IMR-90 (cell line): ENCODE data around the gene ITPR3. TPM values are rescaled to one million over a fixed set of nuclear protein-coding genes. Genes with fewer than 3 reads are reported as not detected.

Source experiments
- ATAC-seq: fragments of 200-7000 bp; cut with Tn5 transposase; 2 replicates; pipeline ENCODE4 v1.9.1; 2020; ENCODE audit warnings: low read depth, mild to moderate bottlenecking, moderate library complexity
- BruUV-seq: library from RNA; stranded (reverse); fragments of 400-500 nt; replicated peaks from 2 replicates; lab custom pipeline; 2021; lab: Mats Ljungman, UMichigan
- CTCF ChIA-PET: fragments of 300-600 bp; formaldehyde crosslinking; extraction: SDS; loops from one replicate; lab custom pipeline; 2021; ENCODE audit warnings: antibody characterized with exemption; lab: Yijun Ruan, JAX
- POLR2A ChIA-PET: fragments of 300-600 bp; sonication (Branson Sonifier 250); formaldehyde crosslinking; loops from one replicate; lab custom pipeline; 2022; ENCODE audit warnings: antibody characterized with exemption; ENCODE audit not compliant: unreplicated experiment; lab: Charles Lee
- DNase-seq: peaks from one replicate; pipeline ENCODE4 v3.0.0; 2013
- H2AFZ ChIP-seq: replicated peaks from 2 replicates; pipeline ENCODE3; 2013; ENCODE audit warnings: low read length, mild to moderate bottlenecking; ENCODE audit not compliant: poor library complexity
- H2AK5ac ChIP-seq: 2 replicates; pipeline ENCODE4 v1.6.1; 2013; ENCODE audit warnings: low read depth, low read length, inconsistent platforms
- H2AK9ac ChIP-seq: replicated peaks from 2 replicates; pipeline ENCODE3; 2013; ENCODE audit warnings: mild to moderate bottlenecking, low read depth, low read length, moderate library complexity; ENCODE audit not compliant: poor library complexity
- H2BK120ac ChIP-seq: 2 replicates; pipeline ENCODE4 v1.6.1; 2013; ENCODE audit warnings: low read depth, low read length, inconsistent platforms
- H2BK15ac ChIP-seq: 3 replicates; pipeline ENCODE4 v1.6.1; 2013; ENCODE audit warnings: low read depth, low read length, inconsistent platforms
- H2BK20ac ChIP-seq: 2 replicates; pipeline ENCODE4 v1.6.1; 2013; ENCODE audit warnings: low read depth, mild to moderate bottlenecking, inconsistent platforms, low read length, moderate library complexity
- H2BK5ac ChIP-seq: 2 replicates; pipeline ENCODE4 v1.6.1; 2013; ENCODE audit warnings: mild to moderate bottlenecking, low read depth, low read length, inconsistent platforms; ENCODE audit not compliant: poor library complexity, severe bottlenecking
- H3K14ac ChIP-seq: replicated peaks from 2 replicates; pipeline ENCODE4 v1.6.1; 2013; ENCODE audit warnings: low read depth, low read length, inconsistent platforms
- H3K18ac ChIP-seq: 2 replicates; pipeline ENCODE4 v1.6.1; 2013; ENCODE audit warnings: low read depth, low read length, control low read depth
- H3K23ac ChIP-seq: 2 replicates; pipeline ENCODE4 v1.6.1; 2013; ENCODE audit warnings: low read depth, low read length, inconsistent platforms
- H3K27ac ChIP-seq: 2 replicates; pipeline ENCODE4 v1.5.1; 2013; ENCODE audit warnings: mild to moderate bottlenecking, control low read depth, low read length; ENCODE audit not compliant: insufficient read depth
- H3K27me3 ChIP-seq: 2 replicates; pipeline ENCODE4 v1.6.1; 2013; ENCODE audit warnings: low read length; ENCODE audit not compliant: control insufficient read depth, insufficient read depth
- H3K36me3 ChIP-seq: 2 replicates; pipeline ENCODE4 v1.6.1; 2013; ENCODE audit warnings: low read length, mixed read lengths; ENCODE audit not compliant: control insufficient read depth, insufficient read depth
- H3K4ac ChIP-seq: 2 replicates; pipeline ENCODE4 v1.6.1; 2013; ENCODE audit warnings: low read depth, low read length, inconsistent platforms
- H3K4me1 ChIP-seq: 2 replicates; pipeline ENCODE4 v1.6.1; 2013; ENCODE audit warnings: low read length, mixed read lengths; ENCODE audit not compliant: control insufficient read depth, insufficient read depth
- H3K4me2 ChIP-seq: 2 replicates; pipeline ENCODE4 v1.6.1; 2013; ENCODE audit warnings: low read depth, mild to moderate bottlenecking, control low read depth, low read length, moderate library complexity
- H3K4me3 ChIP-seq: 2 replicates; pipeline ENCODE4 v1.5.1; 2013; ENCODE audit warnings: low read depth, mild to moderate bottlenecking, control low read depth, low read length, moderate library complexity; ENCODE audit not compliant: insufficient read depth
- H3K56ac ChIP-seq: 2 replicates; pipeline ENCODE4 v1.6.1; 2013; ENCODE audit warnings: low read length, inconsistent platforms; ENCODE audit not compliant: insufficient read depth; ENCODE audit errors: extremely low read depth
- H3K79me1 ChIP-seq, 2 experiments: 2 replicates each; pipeline ENCODE4 v1.6.1; 2013; ENCODE audit warnings: low read length in 2 of 2, inconsistent platforms in 1 of 2, low read depth in 1 of 2
- H3K9ac ChIP-seq: 2 replicates; pipeline ENCODE4 v1.6.1; 2013; ENCODE audit warnings: low read depth, low read length, control low read depth
- H3K9me1 ChIP-seq: 2 replicates; pipeline ENCODE4 v1.6.1; 2013; ENCODE audit warnings: low read length, inconsistent platforms; ENCODE audit not compliant: insufficient read depth
- H3K9me3 ChIP-seq: 2 replicates; pipeline ENCODE4 v1.6.1; 2013; ENCODE audit warnings: low read length; ENCODE audit not compliant: control insufficient read depth, insufficient read depth
- H4K20me1 ChIP-seq: 2 replicates; pipeline ENCODE4 v1.6.1; 2013; ENCODE audit warnings: low read length, inconsistent platforms; ENCODE audit not compliant: insufficient read depth
- H4K5ac ChIP-seq: 2 replicates; pipeline ENCODE4 v1.6.1; 2013; ENCODE audit warnings: mild to moderate bottlenecking, low read depth, low read length, control low read depth
- H4K8ac ChIP-seq, 2 experiments: 2 replicates each; pipeline ENCODE4 v1.6.1; 2013; ENCODE audit warnings: low read depth in 2 of 2, low read length in 2 of 2, control low read depth in 1 of 2, inconsistent platforms in 1 of 2
- H4K91ac ChIP-seq: 2 replicates; pipeline ENCODE4 v1.6.1; 2013; ENCODE audit warnings: low read depth, low read length, inconsistent platforms; ENCODE audit not compliant: insufficient read depth
- CEBPB ChIP-seq: IDR thresholded peaks from 2 replicates; pipeline ENCODE4 v1.6.1; 2012; ENCODE audit warnings: low read depth, low read length, improper control_type of control experiment
- CHD1 ChIP-seq: IDR thresholded peaks from 2 replicates; pipeline ENCODE4 v1.6.1; 2012; ENCODE audit warnings: low read depth, low read length, improper control_type of control experiment
- ELK1 ChIP-seq: fragments of 150-350 bp; IDR thresholded peaks from 2 replicates; pipeline ENCODE4 v1.6.1; 2016; ENCODE audit warnings: low read depth, mild to moderate bottlenecking, low read length, moderate library complexity, borderline replicate concordance
- MAFK ChIP-seq: IDR thresholded peaks from 2 replicates; pipeline ENCODE4 v1.6.1; 2012; ENCODE audit warnings: low read depth, low read length, improper control_type of control experiment
- RCOR1 ChIP-seq: IDR thresholded peaks from 2 replicates; pipeline ENCODE4 v1.6.1; 2012; ENCODE audit warnings: mild to moderate bottlenecking, low read length, improper control_type of control experiment; ENCODE audit not compliant: insufficient replicate concordance
- SMC3 ChIP-seq: fragments of 150-350 bp; IDR thresholded peaks from 2 replicates; pipeline ENCODE4 v1.6.1; 2016; ENCODE audit warnings: low read depth, mild to moderate bottlenecking, antibody characterized with exemption, low read length, moderate library complexity
- WGBS, 2 experiments: methylation state at CpG; one replicate each; pipeline versions ENCODE4 v1.1.5 to v1.1.7; 2013; ENCODE audit warnings: missing lambda C conversion rate in 2 of 2; ENCODE audit not compliant: insufficient read length in 1 of 2; ENCODE audit errors: extremely low coverage in 2 of 2; 5-methylcytosine and 5-hydroxymethylcytosine counted together
- dilution Hi-C: fragments of 300-500 bp; cut with HindIII; formaldehyde crosslinking; loops from one replicate; pipeline ENCODE4 v1.14.3; 2018; ENCODE audit warnings: low sequenced_read_pairs; ENCODE audit not compliant: unreplicated experiment
- in situ Hi-C: fragments of 300-500 bp; cut with MboI; formaldehyde crosslinking; loops from 3 replicates; pipeline ENCODE4 v1.14.3; 2019; ENCODE audit warnings: low sequenced_read_pairs, inconsistent platforms, mixed read lengths
- intact Hi-C: fragments of 100-400 bp; cut with micrococcal nuclease; formaldehyde crosslinking; loops from 2 replicates; pipeline ENCODE4 v1.10.0; 2022
- polyA plus RNA-seq, 3 experiments: library from polyadenylated mRNA; depleted of rRNA; stranded (reverse); fragments of >200 nt; gene quantifications; 2 replicates each; pipeline ENCODE4 v1.2.3, GENCODE V29; 2012; ENCODE audit warnings: low replicate concordance in 1 of 3
- total RNA-seq: library from RNA; depleted of rRNA; stranded (reverse); fragments of >200 nt; gene quantifications from 2 replicates; pipeline ENCODE4 v1.2.3, GENCODE V29; 2012
- TF ChIP-seq, protein P1 (sequence below): fragments of 150-350 bp; IDR thresholded peaks from 2 replicates; pipeline ENCODE4 v1.6.1; 2017; ENCODE audit warnings: mild to moderate bottlenecking, antibody characterized with exemption, low read length, low read depth

The ITPR3 gene
- total and polyA plus RNA-seq, 2 of the 4 experiments (the other 2 are of a cell fraction), result 1.6 to 3.7 TPM

DNA sequence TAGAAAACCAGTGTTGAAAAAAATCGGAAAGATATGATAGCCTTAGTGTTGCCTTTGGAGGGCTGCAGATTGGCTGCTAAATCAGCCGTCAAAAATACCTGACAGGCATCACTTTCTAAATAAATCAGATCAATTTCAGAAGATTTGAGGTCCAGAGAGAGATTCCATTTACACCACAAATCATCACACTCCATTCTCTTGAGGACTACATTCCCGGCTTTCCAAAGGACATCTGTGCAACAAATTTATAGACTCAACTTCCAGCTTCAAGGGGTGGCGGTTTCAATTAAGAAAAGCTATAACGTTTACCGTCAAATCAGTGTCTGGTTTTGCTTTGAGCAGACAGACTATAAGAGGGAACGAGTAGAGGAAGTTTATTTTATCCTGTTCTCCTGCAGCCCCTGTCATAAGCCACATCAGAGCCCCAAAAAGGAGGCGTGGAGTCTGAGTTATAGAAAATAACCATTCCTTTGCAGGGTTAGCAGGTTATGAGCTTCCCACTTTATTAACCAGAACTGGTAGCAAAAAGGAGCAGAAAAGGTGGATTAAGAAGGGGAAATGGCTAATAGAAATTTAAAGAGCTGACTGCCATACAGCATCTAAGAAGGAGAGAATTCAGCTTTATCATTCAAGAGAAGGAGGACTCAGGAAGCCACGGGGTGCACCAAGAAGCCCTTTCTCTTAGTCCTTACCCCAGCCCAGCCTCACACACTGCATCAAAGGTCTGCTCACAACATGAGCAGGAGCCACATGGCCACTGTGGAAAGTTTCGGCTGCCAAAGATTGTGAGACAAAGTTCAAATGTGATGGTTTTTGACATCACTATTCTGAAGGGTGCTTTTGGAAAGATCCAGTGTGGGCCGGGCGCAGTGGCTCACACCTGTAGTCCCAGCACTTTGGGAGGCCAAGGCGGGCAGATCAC, 103.2 kb downstream of the ITPR3 start:
- no peak overlapping the region for H3K18ac ChIP-seq
- H3K27me3 ChIP-seq, result peaks cover 52% of the 10 kb centered on the region
- no peak overlapping the region for H2BK5ac ChIP-seq
- no peaks in the 10 kb centered on the region for H3K9me3 ChIP-seq
- H2AFZ ChIP-seq, result no peak overlapping the region
- H4K5ac ChIP-seq, result no peak overlapping the region
- H4K20me1 ChIP-seq, result no peaks in the 10 kb centered on the region
- no peak overlapping the region for H4K91ac ChIP-seq
- CTCF ChIA-PET, result interaction anchor here (0.6 to 1.4 kb wide), 3 partner anchors 9 to 637 kb away, joined by 3 to 4 read pairs (median 3); partner anchors contain the start of gene UQCC2
- no peak overlapping the region for H2AK5ac ChIP-seq
- H4K8ac ChIP-seq, result no peak overlapping the region
- BruUV-seq, result no TSS peak
- no peaks in the 10 kb centered on the region for H3K36me3 ChIP-seq
- no peaks in the 10 kb centered on the region for H3K4me1 ChIP-seq
- no peak overlapping the region for H3K14ac ChIP-seq
- H3K9ac ChIP-seq, result no peak overlapping the region
- 87% methylated on average over 3 of the region's 13 CpGs; no CpG with 5 or more reads in 1 of the 2 experiments for WGBS, 2 experiments
- intact Hi-C loops, result no loop called here
- in situ Hi-C loops, result no loop called here
- H3K4me3 ChIP-seq, result no peak overlapping the region
- no peak overlapping the region for H2AK9ac ChIP-seq
- no peak overlapping the region for H2BK20ac ChIP-seq
- TF ChIP-seq, protein P1, sequence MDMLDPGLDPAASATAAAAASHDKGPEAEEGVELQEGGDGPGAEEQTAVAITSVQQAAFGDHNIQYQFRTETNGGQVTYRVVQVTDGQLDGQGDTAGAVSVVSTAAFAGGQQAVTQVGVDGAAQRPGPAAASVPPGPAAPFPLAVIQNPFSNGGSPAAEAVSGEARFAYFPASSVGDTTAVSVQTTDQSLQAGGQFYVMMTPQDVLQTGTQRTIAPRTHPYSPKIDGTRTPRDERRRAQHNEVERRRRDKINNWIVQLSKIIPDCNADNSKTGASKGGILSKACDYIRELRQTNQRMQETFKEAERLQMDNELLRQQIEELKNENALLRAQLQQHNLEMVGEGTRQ, result no peak
- TF ChIP-seq MAFK, result no peak
- TF ChIP-seq SMC3, result no peak
- no peak for TF ChIP-seq RCOR1
- TF ChIP-seq ELK1, result no peak
- no peak for TF ChIP-seq CEBPB
- TF ChIP-seq CHD1, result no peak
- no peaks in the 10 kb centered on the region for H3K9me1 ChIP-seq
- no peaks in the 10 kb centered on the region for H3K79me1 ChIP-seq
- ATAC-seq, result no peak
- H2BK120ac ChIP-seq, result no peak overlapping the region
- POLR2A ChIA-PET, result no interaction called here
- no peak overlapping the region for H3K4ac ChIP-seq
- dilution Hi-C loops, result no loop called here
- H2BK15ac ChIP-seq, result no peak overlapping the region
- no peak overlapping the region for H3K27ac ChIP-seq
- H3K23ac ChIP-seq, result no peak overlapping the region
- no peak for DNase-seq
- no peak overlapping the region for H3K56ac ChIP-seq
- no peak overlapping the region for H3K4me2 ChIP-seq
